ENCODE results near the gene SCN1B. TPM values are rescaled to one million over a fixed set of nuclear protein-coding genes. Genes with fewer than 3 reads are reported as not detected.

Gene SCN1B
- total and polyA plus RNA-seq, 2 of the 13 experiments (the other 11 are each of a cell fraction or from before 2014, with no cell fraction given): 2.7 to 20.1 TPM

GRCh38 chr19:34994643-34995541 is 35.4 kb upstream of the SCN1B start (continued):
- TF ChIP-seq ZNF574 (CRISPR knock-in tag; IDR thresholded peaks at IDR 0.05): no peak; the same call in none of the 2 replicates
- peak; percentile 99 for TF ChIP-seq FOXA3 (CRISPR knock-in tag; IDR thresholded peaks at IDR 0.05)
- peak; percentile 87 for TF ChIP-seq SALL1 (CRISPR knock-in tag; IDR thresholded peaks at IDR 0.05)
- TF ChIP-seq ZNF776 (CRISPR knock-in tag; IDR thresholded peaks at IDR 0.05): peak; percentile 47; the same call in 1 of the 2 replicates
- peak; percentile 17; the same call in 1 of the 2 replicates for TF ChIP-seq ZNF761 (CRISPR knock-in tag; conservative IDR thresholded peaks at IDR 0.05)
- peak; percentile 86 for TF ChIP-seq ZBTB7B (CRISPR knock-in tag; IDR thresholded peaks at IDR 0.05)
- TF ChIP-seq PRDM10 (CRISPR knock-in tag; IDR thresholded peaks at IDR 0.05; ENCODE audit: low read depth): peak; percentile 52; the same call in 1 of the 2 replicates
- peak; percentile 63; the same call in 1 of the 2 replicates for TF ChIP-seq ZNF292 (CRISPR knock-in tag; IDR thresholded peaks at IDR 0.05; ENCODE audit: borderline replicate concordance, low read depth)
- peak; percentile 39; the same call in 1 of the 2 replicates for TF ChIP-seq ZNF333 (CRISPR knock-in tag; IDR thresholded peaks at IDR 0.05; ENCODE audit: borderline replicate concordance)
- peak; percentile 87 for TF ChIP-seq RERE (CRISPR knock-in tag; IDR thresholded peaks at IDR 0.05; ENCODE audit: low read depth)
- TF ChIP-seq ZBTB21 (CRISPR knock-in tag; IDR thresholded peaks at IDR 0.05): no peak
- TF ChIP-seq ZNF501 (CRISPR knock-in tag; IDR thresholded peaks at IDR 0.05): no peak
- 0 out of 2 replicates have a peak, but pooled peaks have one; percentile 34 for TF ChIP-seq ZNF510 (CRISPR knock-in tag; IDR thresholded peaks at IDR 0.05; ENCODE audit: low read depth)
- TF ChIP-seq MYC (CRISPR knock-in tag; IDR thresholded peaks at IDR 0.05; ENCODE audit: borderline replicate concordance): peak; percentile 59; the same call in 1 of the 2 replicates
- TF ChIP-seq AHR (CRISPR knock-in tag; IDR thresholded peaks at IDR 0.05): 0 out of 2 replicates have a peak, but pooled peaks have one; percentile 45
- 0 out of 2 replicates have a peak, but pooled peaks have one; percentile 72 for TF ChIP-seq ZNF430 (CRISPR knock-in tag; IDR thresholded peaks at IDR 0.05)
